A172 (cell line): ENCODE measurements around the gene SYT5. TPM values are rescaled to one million over a fixed set of nuclear protein-coding genes. Genes with fewer than 3 reads are reported as not detected.
"Not testable (repeated sequence)": the region's sequence is repeated elsewhere in the genome, so short reads cannot be mapped to it uniquely, and the experiment has no call there.

ENCODE experiments used
- DNase-seq: peaks from one replicate; pipeline ENCODE4 v3.0.0-alpha.2; 2015; ENCODE audit warnings: low spot score
- total RNA-seq: library from RNA; depleted of rRNA; stranded (reverse); fragments of >200 nt; shearing (Covaris generic); gene quantifications from 2 replicates; pipeline ENCODE4 v1.2.3, GENCODE V29; 2014

SYT5 gene
- total RNA-seq, 1 experiment from 2014 or later, result 0.09 TPM

GRCh38 chr19:55172318-55172717, 7.8 kb downstream of the SYT5 start:
- DNase-seq, result not testable (repeated sequence)

GRCh38 chr19:55171440-55171839, 8.6 kb downstream of the SYT5 start:
- no peak for DNase-seq

- no peak for DNase-seq
Measured at GRCh38 chr19:55169136-55169535, 11.0 kb downstream of the SYT5 start.

- DNase-seq, result peak; percentile 100
Measured at GRCh38 chr19:55166530-55167268, 13.4 kb downstream of the SYT5 start, which contains the start of gene DNAAF3. DNAAF3 (minus strand) TSS chr19:55166613; CDS start chr19:55166413, 200 bp downstream.

- DNase-seq, result peak; percentile 92
Measured at GRCh38 chr19:55165952-55166529, 14.0 kb downstream of the SYT5 start.

- DNase-seq, result no peak
Measured at GRCh38 chr19:55161571-55162322, 18.3 kb downstream of the SYT5 start.

GRCh38 chr19:55160986-55161365, 19.1 kb downstream of the SYT5 start:
- no peak for DNase-seq

- DNase-seq, result peak; percentile 95
Measured at GRCh38 chr19:55160128-55160985, 19.7 kb downstream of the SYT5 start.

- DNase-seq, result peak; percentile 93
Measured at GRCh38 chr19:55158848-55159749, 21.0 kb downstream of the SYT5 start.

- DNase-seq, result no peak
Measured at GRCh38 chr19:55158423-55158822, 21.7 kb downstream of the SYT5 start.

GRCh38 chr19:55157064-55157908, 22.8 kb downstream of the SYT5 start, which contains the start of gene TNNI3:
TNNI3 (minus strand) TSS chr19:55157732; CDS start chr19:55157589, 143 bp downstream.
- DNase-seq, result no peak

GRCh38 chr19:55156202-55157063, 23.7 kb downstream of the SYT5 start:
- no peak for DNase-seq

- not testable (repeated sequence) for DNase-seq
Measured at GRCh38 chr19:55155784-55156183, 24.3 kb downstream of the SYT5 start.

- DNase-seq, result no peak
Measured at GRCh38 chr19:55153652-55154264, 26.3 kb downstream of the SYT5 start.

- peak; percentile 95 for DNase-seq
Measured at GRCh38 chr19:55152017-55152416, 28.1 kb downstream of the SYT5 start.

- DNase-seq, result no peak
Measured at GRCh38 chr19:55149078-55150003, 30.7 kb downstream of the SYT5 start, which contains the start of gene TNNT1. TNNT1 (minus strand) TSS chr19:55149206; CDS start chr19:55147157, 2,049 bp downstream.
